ENCODE data around the gene CFP.

DNA sequence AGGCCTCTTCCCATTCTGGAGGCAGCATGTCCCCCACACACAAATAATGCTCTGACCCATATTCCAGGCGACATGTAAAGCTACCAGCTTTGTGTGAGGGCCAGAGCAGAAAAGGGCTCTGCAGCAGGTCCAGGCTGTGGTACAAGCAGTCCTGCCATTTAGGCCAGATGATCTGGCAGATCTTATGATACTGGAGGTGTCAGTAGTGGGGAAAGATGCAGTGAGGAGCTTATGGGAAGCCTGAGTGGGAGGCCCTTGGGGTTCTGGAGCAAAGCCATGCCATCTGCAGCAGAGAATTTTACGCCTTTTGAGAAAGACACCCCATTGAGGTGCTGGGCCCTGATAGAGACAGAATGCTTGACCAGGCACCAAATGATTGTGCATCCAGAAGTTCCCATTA is 17.8 kb downstream of the CFP start:
- TF ChIP-seq, protein P1, sequence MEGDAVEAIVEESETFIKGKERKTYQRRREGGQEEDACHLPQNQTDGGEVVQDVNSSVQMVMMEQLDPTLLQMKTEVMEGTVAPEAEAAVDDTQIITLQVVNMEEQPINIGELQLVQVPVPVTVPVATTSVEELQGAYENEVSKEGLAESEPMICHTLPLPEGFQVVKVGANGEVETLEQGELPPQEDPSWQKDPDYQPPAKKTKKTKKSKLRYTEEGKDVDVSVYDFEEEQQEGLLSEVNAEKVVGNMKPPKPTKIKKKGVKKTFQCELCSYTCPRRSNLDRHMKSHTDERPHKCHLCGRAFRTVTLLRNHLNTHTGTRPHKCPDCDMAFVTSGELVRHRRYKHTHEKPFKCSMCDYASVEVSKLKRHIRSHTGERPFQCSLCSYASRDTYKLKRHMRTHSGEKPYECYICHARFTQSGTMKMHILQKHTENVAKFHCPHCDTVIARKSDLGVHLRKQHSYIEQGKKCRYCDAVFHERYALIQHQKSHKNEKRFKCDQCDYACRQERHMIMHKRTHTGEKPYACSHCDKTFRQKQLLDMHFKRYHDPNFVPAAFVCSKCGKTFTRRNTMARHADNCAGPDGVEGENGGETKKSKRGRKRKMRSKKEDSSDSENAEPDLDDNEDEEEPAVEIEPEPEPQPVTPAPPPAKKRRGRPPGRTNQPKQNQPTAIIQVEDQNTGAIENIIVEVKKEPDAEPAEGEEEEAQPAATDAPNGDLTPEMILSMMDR (IDR thresholded peaks at IDR 0.05): no peak
- no peak for TF ChIP-seq POLR2A (IDR thresholded peaks at IDR 0.05; ENCODE audit: low read depth)
- no peak for TF ChIP-seq POLR2AphosphoS5 (IDR thresholded peaks at IDR 0.05)
- TF ChIP-seq EP300 (IDR thresholded peaks at IDR 0.05): no peak

All from esophagus muscularis mucosa (tissue), 4 donors.